Progenitor cell of endocrine pancreas (in vitro differentiated cells): Measurements from ENCODE around the gene DUOX1. TPM values are rescaled to one million over a fixed set of nuclear protein-coding genes. Genes with fewer than 3 reads are reported as not detected.

ENCODE experiments used
- DNase-seq: peaks from one replicate; pipeline ENCODE4 v3.0.0; 2021; ENCODE audit warnings: low spot score; ENCODE audit not compliant: unreplicated experiment
- H3K27ac Mint-ChIP-seq: 2 replicates; pipeline ENCODE4 v1.8.0; 2021; ENCODE audit warnings: mild to moderate bottlenecking, moderate library complexity, mixed read lengths
- H3K27me3 Mint-ChIP-seq: 2 replicates; pipeline ENCODE4 v1.8.0; 2021; ENCODE audit warnings: mixed read lengths
- H3K36me3 Mint-ChIP-seq: 2 replicates; pipeline ENCODE4 v1.8.0; 2022; ENCODE audit warnings: mixed read lengths; ENCODE audit not compliant: insufficient read depth
- H3K4me1 Mint-ChIP-seq: 2 replicates; pipeline ENCODE4 v1.8.0; 2021; ENCODE audit warnings: low read depth, mixed read lengths
- H3K4me3 Mint-ChIP-seq: 2 replicates; pipeline ENCODE4 v1.8.0; 2021; ENCODE audit warnings: low read depth, mild to moderate bottlenecking, moderate library complexity, mixed read lengths
- H3K9me3 Mint-ChIP-seq: 2 replicates; pipeline ENCODE4 v1.8.0; 2021; ENCODE audit warnings: low read depth, mixed read lengths
- CTCF ChIP-seq: fragments of 200-600 bp; sonication (generic); IDR thresholded peaks from one replicate; pipeline ENCODE4 v1.5.0; 2021; ENCODE audit warnings: antibody characterized with exemption, mild to moderate bottlenecking; ENCODE audit not compliant: unreplicated experiment
- total RNA-seq: library from RNA; stranded (reverse); gene quantifications from 2 replicates; pipeline ENCODE4 v1.2.1, GENCODE V29; 2021

The DUOX1 gene
- total RNA-seq, 1 donor from 2014 or later = 1.4 TPM

GRCh38 chr15:45106002-45106790 is 23.6 kb upstream of the DUOX1 start:
- H3K36me3 Mint-ChIP-seq = no peaks in the 10 kb centered on the region
- peaks cover 59% of the 10 kb centered on the region for H3K27me3 Mint-ChIP-seq
- no peaks in the 10 kb centered on the region for H3K9me3 Mint-ChIP-seq
- no peak overlapping the region for H3K27ac Mint-ChIP-seq
- H3K4me3 Mint-ChIP-seq = no peak overlapping the region
- no peaks in the 10 kb centered on the region for H3K4me1 Mint-ChIP-seq
- DNase-seq = no peak
- TF ChIP-seq CTCF = no peak

- peaks cover 65% of the 10 kb centered on the region for H3K27me3 Mint-ChIP-seq
- no peak for TF ChIP-seq CTCF
- H3K4me3 Mint-ChIP-seq = no peak overlapping the region
- no peaks in the 10 kb centered on the region for H3K9me3 Mint-ChIP-seq
- DNase-seq = no peak
- no peak overlapping the region for H3K27ac Mint-ChIP-seq
- no peaks in the 10 kb centered on the region for H3K36me3 Mint-ChIP-seq
- peaks cover 6% of the 10 kb centered on the region for H3K4me1 Mint-ChIP-seq
Observed at GRCh38 chr15:45107941-45108630, 21.7 kb upstream of the DUOX1 start.

- Mint-ChIP-seq H3K36me3 (no peaks in the 10 kb centered on the region), H3K9me3 (no peaks in the 10 kb centered on the region), H3K27me3 (peaks cover 74% of the 10 kb centered on the region), H3K4me1 (peaks cover 14% of the 10 kb centered on the region), H3K4me3 (no peak overlapping the region), H3K27ac (no peak overlapping the region)
- TF ChIP-seq CTCF = no peak
- no peak for DNase-seq
Observed at GRCh38 chr15:45110256-45110820, 19.5 kb upstream of the DUOX1 start.

- no peak for TF ChIP-seq CTCF
- no peaks in the 10 kb centered on the region for H3K36me3 Mint-ChIP-seq
- H3K9me3 Mint-ChIP-seq = no peaks in the 10 kb centered on the region
- no peak for DNase-seq
- no peak overlapping the region for H3K27ac Mint-ChIP-seq
- H3K4me1 Mint-ChIP-seq = peaks cover 14% of the 10 kb centered on the region
- H3K4me3 Mint-ChIP-seq = no peak overlapping the region
- peaks cover 73% of the 10 kb centered on the region for H3K27me3 Mint-ChIP-seq
Observed at GRCh38 chr15:45111390-45112142, 18.2 kb upstream of the DUOX1 start.

GRCh38 chr15:45112143-45112590 is 17.6 kb upstream of the DUOX1 start:
- Mint-ChIP-seq H3K27me3 (peaks cover 71% of the 10 kb centered on the region), H3K36me3 (no peaks in the 10 kb centered on the region), H3K9me3 (no peaks in the 10 kb centered on the region), H3K27ac (no peak overlapping the region), H3K4me1 (peaks cover 14% of the 10 kb centered on the region), H3K4me3 (peak overlapping the region; percentile 26)
- TF ChIP-seq CTCF = no peak
- no peak for DNase-seq
